Lower lobe of right lung (tissue), 2 donors: ENCODE measurements around the gene C1S. TPM values are rescaled to one million over a fixed set of nuclear protein-coding genes. Genes with fewer than 3 reads are reported as not detected.

Experiments used
- ATAC-seq, 2 donors: fragments of 200-7000 bp; cut with Tn5 transposase; one replicate each; pipeline ENCODE4 v1.9.1; 2020 to 2022; ENCODE audit warnings: mild to moderate bottlenecking in 2 of 2, moderate library complexity in 2 of 2
- DNase-seq: peaks from one replicate; pipeline ENCODE4 v3.0.0-alpha.2; 2020
- H3K27ac ChIP-seq: fragments of 200-600 bp; one replicate; pipeline ENCODE4 v1.8.0; 2022
- H3K27me3 ChIP-seq: fragments of 200-600 bp; one replicate; pipeline ENCODE4 v1.8.0; 2022; ENCODE audit warnings: low read depth
- H3K36me3 ChIP-seq: fragments of 200-600 bp; one replicate; pipeline ENCODE4 v1.8.0; 2022; ENCODE audit warnings: mild to moderate bottlenecking
- H3K4me1 ChIP-seq: fragments of 200-600 bp; one replicate; pipeline ENCODE4 v1.8.0; 2022
- H3K4me3 ChIP-seq: fragments of 200-600 bp; one replicate; pipeline ENCODE4 v1.8.0; 2022; ENCODE audit warnings: mild to moderate bottlenecking
- H3K9me3 ChIP-seq: fragments of 200-600 bp; one replicate; pipeline ENCODE4 v1.8.0; 2022
- CTCF ChIP-seq: fragments of 200-600 bp; IDR thresholded peaks from one replicate; pipeline ENCODE4 v1.8.0; 2022; ENCODE audit warnings: antibody characterized with exemption, mild to moderate bottlenecking
- intact Hi-C: fragments of 100-400 bp; cut with DNase I; formaldehyde crosslinking; loops from one replicate; pipeline ENCODE4 v1.11.0; 2022
- total RNA-seq: library from RNA; stranded (reverse); fragmentation: NEBNext Ultra II Directional; extraction: Animal tissue kit (Norgen Biotek cat#: 25700); gene quantifications from one replicate; pipeline ENCODE4 v1.2.1, GENCODE V29; 2021
- donor health status: DM: no; HTN: yes; CAD: no; lungs with severe emphysema.

The C1S gene
- total RNA-seq, 1 donor from 2014 or later, result 280 TPM

GRCh38 chr12:7117670-7118069 is 57.2 kb downstream of the C1S start:
- no peak for TF ChIP-seq CTCF
- no peaks in the 10 kb centered on the region for H3K9me3 ChIP-seq
- peaks cover 13% of the 10 kb centered on the region for H3K4me1 ChIP-seq
- H3K4me3 ChIP-seq, result no peak overlapping the region
- H3K27me3 ChIP-seq, result no peaks in the 10 kb centered on the region
- peaks cover 20% of the 10 kb centered on the region for H3K36me3 ChIP-seq
- ATAC-seq (no peak), DNase-seq (no peak)
- no peak overlapping the region for H3K27ac ChIP-seq
- intact Hi-C loops, result no loop called here

- TF ChIP-seq CTCF, result no peak
- intact Hi-C loops, result no loop called here
- H3K27me3 ChIP-seq, result no peaks in the 10 kb centered on the region
- H3K4me3 ChIP-seq, result no peak overlapping the region
- no peaks in the 10 kb centered on the region for H3K9me3 ChIP-seq
- ATAC-seq, result peak in 1 of 2 donors; percentile 21
- H3K27ac ChIP-seq, result no peak overlapping the region
- H3K36me3 ChIP-seq, result peaks cover 20% of the 10 kb centered on the region
- no peak for DNase-seq
- peaks cover 14% of the 10 kb centered on the region for H3K4me1 ChIP-seq
Measured at GRCh38 chr12:7118881-7119280, 58.4 kb downstream of the C1S start.

- intact Hi-C loops, result no loop called here
- no peak for DNase-seq
- H3K4me3 ChIP-seq, result no peak overlapping the region
- no peak for ATAC-seq
- no peaks in the 10 kb centered on the region for H3K9me3 ChIP-seq
- no peak overlapping the region for H3K27ac ChIP-seq
- no peaks in the 10 kb centered on the region for H3K27me3 ChIP-seq
- peaks cover 20% of the 10 kb centered on the region for H3K36me3 ChIP-seq
- H3K4me1 ChIP-seq, result peaks cover 14% of the 10 kb centered on the region
- no peak for TF ChIP-seq CTCF
Measured at GRCh38 chr12:7120166-7120565, 59.6 kb downstream of the C1S start.

Other genes starting within 250 kb of the C1S start
- 21.5 TPM for gene GPR162, start 238.9 kb upstream of the C1S start, total RNA-seq
- gene P3H3, start 232.3 kb upstream of the C1S start, total RNA-seq, result 7.0 TPM
- 1.0 TPM for gene GNB3, start 219.8 kb upstream of the C1S start, total RNA-seq
- 2.9 TPM for gene CDCA3, start 209.4 kb upstream of the C1S start, total RNA-seq
- gene USP5, start 208.6 kb upstream of the C1S start, total RNA-seq, result 58.6 TPM
- 278 TPM for gene TPI1, start 193.2 kb upstream of the C1S start, total RNA-seq
- 25.5 TPM for gene SPSB2, start 187.4 kb upstream of the C1S start, total RNA-seq
- 26.6 TPM for gene LRRC23, start 155.9 kb upstream of the C1S start, total RNA-seq
- gene ENO2, start 146.1 kb upstream of the C1S start, total RNA-seq, result 41.9 TPM
- 123 TPM for gene ATN1, start 132.8 kb upstream of the C1S start, total RNA-seq
- not detected for gene RNU7-1, start 116.9 kb upstream of the C1S start, total RNA-seq
- gene C12orf57, start 116.7 kb upstream of the C1S start, total RNA-seq, result 181 TPM
- gene PTPN6, start 109.4 kb upstream of the C1S start, total RNA-seq, result 209 TPM
- gene PHB2, start 90.1 kb upstream of the C1S start, total RNA-seq, result 138 TPM
- gene EMG1, start 89.8 kb upstream of the C1S start, total RNA-seq, result 39.6 TPM
- gene LPCAT3, start 42.2 kb upstream of the C1S start, total RNA-seq, result 67.7 TPM
- 373 TPM for gene C1R, start 31.7 kb downstream of the C1S start, total RNA-seq
- gene C1RL, start 48.5 kb downstream of the C1S start, total RNA-seq, result 80.5 TPM
- 1.1 TPM for gene RBP5, start 68.2 kb downstream of the C1S start, total RNA-seq
- gene CLSTN3, start 69.7 kb downstream of the C1S start, total RNA-seq, result 36.8 TPM
- gene PEX5, start 129.0 kb downstream of the C1S start, total RNA-seq, result 47.8 TPM
- not detected for gene ACSM4, start 243.4 kb downstream of the C1S start, total RNA-seq